GM18507 (cell line): Measurements from ENCODE around the gene RMI1.
A peak's percentile ranks its signal among the peaks of the same experiment; 100 is the strongest.
"Not testable (repeated sequence)": the region's sequence is repeated elsewhere in the genome, so short reads cannot be mapped to it uniquely, and the experiment has no call there.

Source experiments
- DNase-seq: peaks from one replicate; pipeline ENCODE4 v3.0.0; 2011; ENCODE audit warnings: low read depth; ENCODE audit not compliant: insufficient read length; ENCODE audit errors: extremely low spot score
- FAIRE-seq: peaks from 2 replicates; lab custom pipeline; 2011; peaks lifted over from hg19 to GRCh38; lab: Jason Lieb, UNC

The RMI1 gene

DNA sequence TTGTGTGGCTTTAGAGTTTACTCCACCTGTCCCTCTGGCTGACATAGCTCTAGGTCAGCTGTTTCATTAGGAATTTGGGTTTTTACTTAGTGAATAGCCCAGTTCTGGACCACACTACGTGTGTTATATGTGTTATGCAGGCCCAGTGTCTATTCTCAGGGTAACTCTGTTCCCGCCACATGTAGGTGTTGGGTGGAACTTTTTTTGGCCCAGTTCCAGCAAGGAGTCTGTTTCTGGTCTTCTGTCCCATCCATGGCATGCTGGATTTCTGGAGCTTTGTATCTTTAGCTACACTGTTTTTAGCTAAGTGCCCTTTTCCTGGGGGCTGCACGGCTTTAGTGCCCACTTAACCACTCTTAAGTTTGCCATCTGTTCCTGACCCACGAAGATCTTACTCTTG, 15.5 kb downstream of the RMI1 start:
- DNase-seq (no peak), FAIRE-seq (no peak)

DNA sequence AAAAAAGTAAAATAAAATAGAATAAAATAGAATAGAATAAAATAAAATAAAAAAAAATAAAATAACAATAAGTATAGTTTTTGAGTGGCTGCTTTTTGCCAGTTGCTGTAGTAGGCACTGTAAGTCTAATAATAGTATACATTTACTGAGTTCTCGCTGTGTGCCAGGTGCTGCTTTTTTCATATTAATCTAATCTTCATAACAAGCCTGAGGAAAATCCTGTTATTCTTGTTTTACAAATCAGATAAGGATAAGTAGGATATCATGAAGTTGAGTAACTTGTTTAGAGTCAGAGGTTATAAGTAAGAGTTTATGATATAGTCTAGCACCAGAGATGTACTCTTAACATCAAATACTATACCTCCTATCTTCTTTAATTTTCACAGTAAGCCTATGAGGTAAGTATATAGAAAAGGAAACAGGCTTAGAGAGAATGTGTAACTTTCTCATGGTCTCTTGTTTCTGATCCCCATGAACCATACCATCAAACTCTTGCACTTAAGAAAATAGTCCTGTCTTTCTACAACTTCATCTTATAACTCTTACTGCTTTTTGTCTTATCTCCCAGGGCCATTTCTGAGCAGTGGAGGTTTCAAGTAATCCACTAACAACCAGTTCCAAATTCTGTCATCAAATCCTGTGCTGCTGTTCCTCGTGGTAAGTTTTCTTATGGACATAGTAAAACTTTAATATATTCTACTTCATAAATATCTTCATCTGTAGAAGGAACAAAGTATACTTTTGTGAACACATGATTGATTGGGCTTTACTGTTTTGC, 18.7 kb downstream of the RMI1 start:
- no peak for DNase-seq
- no peak for FAIRE-seq

DNA sequence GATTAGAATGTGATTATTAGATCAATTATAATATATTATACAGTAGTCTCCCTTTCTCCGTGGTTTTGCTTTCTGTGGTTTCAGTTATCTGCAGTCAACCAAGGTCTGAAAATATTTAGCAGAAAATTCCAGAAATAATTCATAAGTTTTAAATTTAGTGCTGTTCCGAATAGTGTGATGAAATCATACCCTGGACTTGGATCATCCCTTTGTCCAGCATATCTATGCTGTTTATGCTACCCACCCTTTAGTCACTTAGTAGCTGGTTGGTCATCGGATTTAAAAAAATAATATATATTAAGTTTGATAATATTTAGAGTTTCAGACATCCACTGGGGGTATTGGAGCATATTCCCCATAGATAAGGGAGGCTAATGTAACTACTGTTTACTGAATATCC, 19.6 kb downstream of the RMI1 start:
- no peak for FAIRE-seq
- DNase-seq = no peak

DNA sequence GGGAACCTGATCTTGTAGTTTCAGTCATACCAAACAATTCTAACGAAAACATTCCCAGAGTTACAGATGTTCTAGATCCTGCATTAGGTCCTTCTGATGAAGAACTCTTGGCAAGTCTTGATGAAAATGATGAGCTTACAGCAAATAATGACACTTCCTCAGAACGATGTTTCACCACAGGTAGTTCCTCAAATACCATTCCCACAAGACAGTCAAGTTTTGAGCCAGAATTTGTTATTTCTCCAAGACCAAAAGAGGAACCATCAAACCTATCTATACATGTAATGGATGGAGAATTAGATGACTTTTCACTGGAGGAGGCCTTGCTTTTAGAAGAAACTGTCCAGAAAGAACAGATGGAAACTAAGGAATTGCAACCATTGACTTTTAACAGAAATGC, 21.0 kb downstream of the RMI1 start:
- FAIRE-seq (peak; percentile 12), DNase-seq (no peak)

DNA sequence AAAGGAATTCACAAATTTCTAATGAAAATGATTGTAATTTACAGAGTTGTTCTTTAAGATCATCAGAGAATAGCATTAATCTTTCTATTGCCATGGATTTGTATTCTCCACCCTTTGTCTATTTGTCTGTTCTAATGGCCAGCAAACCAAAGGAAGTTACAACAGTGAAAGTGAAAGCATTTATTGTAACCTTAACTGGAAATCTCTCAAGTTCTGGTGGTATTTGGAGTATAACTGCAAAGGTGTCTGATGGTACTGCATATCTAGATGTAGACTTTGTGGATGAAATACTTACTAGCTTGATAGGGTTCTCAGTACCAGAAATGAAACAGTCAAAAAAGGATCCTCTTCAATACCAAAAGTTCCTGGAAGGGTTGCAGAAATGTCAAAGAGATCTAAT, 21.7 kb downstream of the RMI1 start:
- FAIRE-seq (peak; percentile 82), DNase-seq (no peak)

DNA sequence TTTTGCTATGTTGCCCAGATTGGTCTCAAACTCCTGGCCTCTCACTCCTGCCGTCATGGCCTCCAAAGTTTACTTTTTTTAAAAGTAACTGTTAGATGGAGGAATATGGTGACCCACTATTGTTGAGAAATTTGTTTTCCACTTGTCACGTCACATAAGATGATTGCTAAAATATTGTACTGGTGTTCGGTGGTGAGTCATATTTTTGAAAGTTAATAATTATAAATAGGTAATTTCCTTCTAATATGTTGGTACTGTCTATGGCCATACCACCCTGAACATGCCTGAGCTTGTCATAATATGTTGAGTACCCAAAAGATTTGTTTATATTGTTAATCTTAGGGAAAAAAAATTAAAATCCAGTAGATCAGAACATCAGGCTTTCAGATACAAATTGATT, 22.6 kb downstream of the RMI1 start:
- no peak for FAIRE-seq
- DNase-seq = no peak

DNA sequence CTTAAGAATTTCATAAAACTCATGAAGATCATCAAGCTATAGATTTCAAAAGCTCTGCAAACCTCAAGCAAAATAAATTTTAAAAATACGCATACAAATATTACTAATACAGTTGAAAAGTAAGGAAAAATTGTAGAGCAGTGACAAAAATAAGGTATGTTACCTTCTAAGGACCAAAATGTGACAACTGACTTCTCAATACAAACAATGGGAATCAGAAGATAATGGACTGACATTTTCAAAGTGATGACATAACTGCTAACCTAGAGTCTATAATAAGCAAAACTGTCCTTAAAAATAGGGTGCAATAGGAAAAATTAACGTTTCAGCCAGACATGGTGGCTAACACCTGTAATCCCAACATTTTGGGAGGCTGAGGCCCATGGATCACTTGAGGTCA, 27.1 kb downstream of the RMI1 start:
- FAIRE-seq = peak; percentile 48
- DNase-seq = no peak

DNA sequence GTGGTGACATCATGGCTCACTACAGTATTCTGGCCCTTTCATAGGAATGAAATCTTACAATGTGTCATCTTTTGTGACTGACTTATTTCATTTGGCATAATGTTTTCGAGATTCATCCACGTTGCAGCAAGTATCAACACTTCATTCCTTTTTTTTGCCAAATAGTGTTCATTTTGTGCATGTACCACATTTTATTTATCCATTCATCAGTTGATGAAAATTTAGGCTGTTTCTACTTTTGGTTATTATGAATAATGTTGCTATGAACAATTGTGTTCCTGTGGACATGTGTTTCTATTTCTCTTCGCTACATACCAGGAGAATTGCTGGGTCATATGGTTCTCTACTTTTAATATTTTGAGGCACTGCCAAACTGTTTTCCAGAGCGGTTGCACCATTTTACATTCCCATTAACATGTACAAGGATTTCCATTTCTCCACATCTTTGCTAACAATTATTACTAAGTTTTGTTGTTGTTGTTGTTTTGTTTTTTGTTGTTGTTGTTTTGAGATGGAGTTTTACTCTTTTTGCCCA, 43.5 kb downstream of the RMI1 start:
- FAIRE-seq (no peak), DNase-seq (no peak)

DNA sequence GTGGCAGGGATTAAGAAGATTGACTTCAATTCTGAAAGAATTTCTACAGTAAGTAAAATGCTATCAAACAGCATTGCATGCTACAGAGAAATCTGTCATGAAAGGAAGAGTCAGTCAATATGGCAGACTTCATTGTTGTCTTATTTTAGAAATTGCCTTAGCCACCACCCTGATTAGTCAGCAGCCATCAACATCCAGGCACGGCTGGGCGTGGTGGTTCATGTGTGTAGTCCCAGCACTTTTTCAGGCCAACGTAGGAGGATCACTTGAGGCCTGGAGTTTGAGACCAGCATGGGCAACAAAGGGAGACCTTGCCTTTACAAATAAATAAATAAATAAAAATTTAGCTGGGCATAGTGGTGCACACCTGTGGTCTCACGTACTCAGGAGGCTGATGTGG, 46.6 kb downstream of the RMI1 start:
- DNase-seq = no peak
- no peak for FAIRE-seq

DNA sequence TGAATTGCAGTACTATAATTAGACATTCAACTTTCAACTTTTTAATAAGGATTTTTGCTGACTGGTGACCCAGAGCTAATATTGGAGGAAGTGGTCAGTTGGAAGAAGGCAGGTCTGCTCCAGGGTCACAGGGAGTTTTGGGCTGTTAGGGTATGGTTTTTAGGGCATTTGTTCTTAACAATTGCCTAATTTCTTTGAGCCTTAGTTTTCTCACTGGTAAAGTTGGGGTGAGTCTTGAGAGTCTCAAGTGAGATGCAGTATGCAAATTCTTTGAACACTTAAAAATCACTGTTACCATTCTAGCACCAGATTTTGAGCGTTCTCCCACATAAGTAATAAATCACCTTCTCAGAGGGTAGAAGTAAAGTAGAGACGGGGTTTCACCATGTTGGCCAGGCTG, 50.9 kb downstream of the RMI1 start:
- DNase-seq (no peak), FAIRE-seq (no peak)

DNA sequence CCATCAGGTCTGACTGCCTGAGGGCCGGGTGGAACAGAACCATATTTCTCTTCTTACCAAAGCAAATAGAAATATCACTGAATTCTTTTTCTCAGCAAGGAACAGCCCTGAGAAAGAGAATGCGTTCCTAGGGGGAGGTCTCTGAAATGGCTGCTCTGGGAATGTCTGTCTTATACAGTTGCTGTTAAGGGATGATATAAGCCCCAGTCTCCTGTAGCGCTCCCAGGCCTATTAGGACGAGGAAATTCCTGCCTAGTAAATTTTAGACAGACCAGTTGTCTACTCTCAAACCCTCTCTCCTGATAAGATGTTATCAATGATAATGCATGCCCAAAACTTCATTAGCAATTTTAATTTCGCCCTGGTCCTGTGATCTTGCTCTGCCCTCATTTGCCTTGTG, 61.3 kb downstream of the RMI1 start:
- not testable (repeated sequence) for FAIRE-seq, DNase-seq

DNA sequence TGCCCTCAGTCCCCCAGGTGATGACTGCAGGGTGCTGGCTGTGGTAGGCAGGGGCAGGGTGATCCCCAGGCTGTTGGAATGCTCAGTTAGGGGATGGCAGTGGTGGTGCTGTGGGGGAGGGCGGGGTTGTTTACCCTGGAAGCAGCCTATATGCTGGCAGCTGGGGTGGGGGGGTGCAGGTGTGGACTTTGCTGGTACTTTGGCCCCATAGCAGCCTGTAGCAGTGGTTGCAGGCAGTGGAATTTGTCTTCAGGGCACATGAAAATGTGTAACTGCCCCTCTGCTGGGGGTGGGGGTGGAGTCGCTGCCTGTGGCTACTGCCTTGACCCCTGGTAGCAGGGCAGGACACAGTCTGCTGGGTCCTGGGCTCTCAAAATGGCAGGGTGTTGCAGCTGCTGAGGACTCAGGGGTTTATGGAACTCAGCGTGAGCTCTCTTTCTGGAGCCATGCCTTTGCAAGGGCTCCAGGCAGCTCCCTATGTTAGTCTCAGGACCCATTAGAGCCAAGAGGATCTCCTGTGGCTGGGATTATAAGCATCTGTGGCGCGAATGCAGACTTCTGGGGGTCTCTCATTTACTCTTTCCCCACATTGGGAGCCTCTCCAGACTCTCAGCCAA, 65.0 kb downstream of the RMI1 start:
- DNase-seq = no peak
- FAIRE-seq = no peak
